IPS-18a (cell line): Measurements from ENCODE around the gene CDK17.
"Not testable (repeated sequence)": the region's sequence is repeated elsewhere in the genome, so short reads cannot be mapped to it uniquely, and the experiment has no call there.

Experiments
- H3K27ac ChIP-seq: one replicate; pipeline ENCODE4 v1.5.1; 2013; ENCODE audit warnings: low read length
- H3K27me3 ChIP-seq: one replicate; pipeline ENCODE4 v1.6.1; 2013; ENCODE audit warnings: mild to moderate bottlenecking, low read length; ENCODE audit not compliant: control insufficient read depth, insufficient read depth
- H3K36me3 ChIP-seq: one replicate; pipeline ENCODE4 v1.6.1; 2013; ENCODE audit warnings: low read depth, low read length; ENCODE audit not compliant: control insufficient read depth
- H3K4me1 ChIP-seq: one replicate; pipeline ENCODE4 v1.6.1; 2013; ENCODE audit warnings: low read depth, low read length; ENCODE audit not compliant: control insufficient read depth
- H3K4me3 ChIP-seq: one replicate; pipeline ENCODE4 v1.5.1; 2013; ENCODE audit warnings: low read length
- H3K9ac ChIP-seq: one replicate; pipeline ENCODE4 v1.6.1; 2013; ENCODE audit warnings: mild to moderate bottlenecking, low read length, moderate library complexity
- H3K9me3 ChIP-seq: one replicate; pipeline ENCODE4 v1.6.1; 2013; ENCODE audit warnings: low read depth, low read length; ENCODE audit not compliant: control insufficient read depth

The CDK17 gene

GRCh38 chr12:96347130-96347699 is 53.0 kb downstream of the CDK17 start:
- Histone ChIP-seq H3K27me3 (no peaks in the 10 kb centered on the region), H3K9me3 (peaks cover 6% of the 10 kb centered on the region), H3K27ac (no peak overlapping the region), H3K36me3 (no peaks in the 10 kb centered on the region), H3K9ac (no peak overlapping the region), H3K4me3 (no peak overlapping the region), H3K4me1 (no peaks in the 10 kb centered on the region)

GRCh38 chr12:96346716-96347115 is 53.5 kb downstream of the CDK17 start:
- H3K27ac ChIP-seq, H3K4me3 ChIP-seq, H3K27me3 ChIP-seq, H3K36me3 ChIP-seq, H3K4me1 ChIP-seq, H3K9ac ChIP-seq, H3K9me3 ChIP-seq: not testable (repeated sequence)

- Histone ChIP-seq H3K27me3 (no peaks in the 10 kb centered on the region), H3K36me3 (no peaks in the 10 kb centered on the region), H3K9ac (no peak overlapping the region), H3K27ac (no peak overlapping the region), H3K4me1 (no peaks in the 10 kb centered on the region), H3K9me3 (peaks cover 6% of the 10 kb centered on the region), H3K4me3 (no peak overlapping the region)
These were observed 56.0 kb downstream of the CDK17 start for GRCh38 chr12:96344124-96344695.

- H3K27ac ChIP-seq = no peak overlapping the region
- H3K9ac ChIP-seq = no peak overlapping the region
- no peaks in the 10 kb centered on the region for H3K4me1 ChIP-seq
- peaks cover 6% of the 10 kb centered on the region for H3K9me3 ChIP-seq
- H3K36me3 ChIP-seq = no peaks in the 10 kb centered on the region
- no peaks in the 10 kb centered on the region for H3K27me3 ChIP-seq
- no peak overlapping the region for H3K4me3 ChIP-seq
These were observed 56.8 kb downstream of the CDK17 start for GRCh38 chr12:96343347-96343954.

GRCh38 chr12:96339666-96340065 is 60.6 kb downstream of the CDK17 start:
- H3K27me3 ChIP-seq, H3K4me1 ChIP-seq, H3K9ac ChIP-seq, H3K36me3 ChIP-seq, H3K4me3 ChIP-seq, H3K27ac ChIP-seq, H3K9me3 ChIP-seq: not testable (repeated sequence)

- H3K27me3 ChIP-seq = no peaks in the 10 kb centered on the region
- no peak overlapping the region for H3K27ac ChIP-seq
- no peaks in the 10 kb centered on the region for H3K36me3 ChIP-seq
- no peaks in the 10 kb centered on the region for H3K9me3 ChIP-seq
- H3K9ac ChIP-seq = no peak overlapping the region
- H3K4me3 ChIP-seq = no peak overlapping the region
- no peaks in the 10 kb centered on the region for H3K4me1 ChIP-seq
These were observed 61.3 kb downstream of the CDK17 start for GRCh38 chr12:96338852-96339471.

- Histone ChIP-seq H3K9me3 (no peaks in the 10 kb centered on the region), H3K27ac (no peak overlapping the region), H3K9ac (no peak overlapping the region), H3K27me3 (no peaks in the 10 kb centered on the region), H3K4me1 (no peaks in the 10 kb centered on the region), H3K36me3 (no peaks in the 10 kb centered on the region), H3K4me3 (no peak overlapping the region)
These were observed 62.3 kb downstream of the CDK17 start for GRCh38 chr12:96337953-96338352.

GRCh38 chr12:96336489-96336888 is 63.8 kb downstream of the CDK17 start:
- H3K27me3 ChIP-seq = no peaks in the 10 kb centered on the region
- no peak overlapping the region for H3K4me3 ChIP-seq
- no peak overlapping the region for H3K27ac ChIP-seq
- no peaks in the 10 kb centered on the region for H3K4me1 ChIP-seq
- H3K9me3 ChIP-seq = no peaks in the 10 kb centered on the region
- no peaks in the 10 kb centered on the region for H3K36me3 ChIP-seq
- H3K9ac ChIP-seq = no peak overlapping the region

GRCh38 chr12:96335270-96335669 is 65.0 kb downstream of the CDK17 start:
- H3K9ac ChIP-seq = no peak overlapping the region
- H3K4me1 ChIP-seq = no peaks in the 10 kb centered on the region
- no peak overlapping the region for H3K27ac ChIP-seq
- H3K4me3 ChIP-seq = no peak overlapping the region
- no peaks in the 10 kb centered on the region for H3K9me3 ChIP-seq
- H3K27me3 ChIP-seq = no peaks in the 10 kb centered on the region
- H3K36me3 ChIP-seq = no peaks in the 10 kb centered on the region

- no peak overlapping the region for H3K9ac ChIP-seq
- no peaks in the 10 kb centered on the region for H3K27me3 ChIP-seq
- H3K4me3 ChIP-seq = no peak overlapping the region
- no peaks in the 10 kb centered on the region for H3K36me3 ChIP-seq
- no peaks in the 10 kb centered on the region for H3K9me3 ChIP-seq
- H3K27ac ChIP-seq = no peak overlapping the region
- no peaks in the 10 kb centered on the region for H3K4me1 ChIP-seq
These were observed 65.7 kb downstream of the CDK17 start for GRCh38 chr12:96334502-96334901.

- Histone ChIP-seq H3K27me3 (no peaks in the 10 kb centered on the region), H3K27ac (no peak overlapping the region), H3K36me3 (no peaks in the 10 kb centered on the region), H3K4me1 (no peaks in the 10 kb centered on the region), H3K4me3 (no peak overlapping the region), H3K9ac (no peak overlapping the region), H3K9me3 (no peaks in the 10 kb centered on the region)
These were observed 70.7 kb downstream of the CDK17 start for GRCh38 chr12:96329545-96329944.

- Histone ChIP-seq H3K4me3 (no peak overlapping the region), H3K27ac (no peak overlapping the region), H3K4me1 (no peaks in the 10 kb centered on the region), H3K27me3 (no peaks in the 10 kb centered on the region), H3K9ac (no peak overlapping the region), H3K36me3 (no peaks in the 10 kb centered on the region), H3K9me3 (no peaks in the 10 kb centered on the region)
These were observed 71.2 kb downstream of the CDK17 start for GRCh38 chr12:96329018-96329417.
